ENCODE results near the gene TXNDC11.

TXNDC11 gene

GRCh38 chr16:11650641-11651591 lies 91.7 kb downstream of the TXNDC11 start:
- no peak for DNase-seq

GRCh38 chr16:11649276-11649675 lies 93.4 kb downstream of the TXNDC11 start:
- no peak for DNase-seq

GRCh38 chr16:11642765-11643116 lies 99.9 kb downstream of the TXNDC11 start:
- peak in 1 of 2 experiments; percentile 60 for DNase-seq

- DNase-seq: peak; percentile 49 to 80
Measured at GRCh38 chr16:11640987-11641817, 101.5 kb downstream of the TXNDC11 start.

GRCh38 chr16:11639925-11640899 lies 102.4 kb downstream of the TXNDC11 start:
- peak; percentile 91 to 96 for DNase-seq

GRCh38 chr16:11639008-11639562 lies 103.6 kb downstream of the TXNDC11 start:
- no peak for DNase-seq

- DNase-seq: no peak
Measured at GRCh38 chr16:11638140-11638539, 104.5 kb downstream of the TXNDC11 start.

- DNase-seq: no peak
Measured at GRCh38 chr16:11637320-11637719, 105.3 kb downstream of the TXNDC11 start.

GRCh38 chr16:11636172-11636721 lies 106.4 kb downstream of the TXNDC11 start:
- no peak for DNase-seq

- no peak for DNase-seq
Measured at GRCh38 chr16:11635679-11636171, 106.9 kb downstream of the TXNDC11 start.

- no peak for DNase-seq
Measured at GRCh38 chr16:11635113-11635652, 107.5 kb downstream of the TXNDC11 start.

- DNase-seq: no peak
Measured at GRCh38 chr16:11634312-11634711, 108.3 kb downstream of the TXNDC11 start.

GRCh38 chr16:11633113-11633512 lies 109.5 kb downstream of the TXNDC11 start:
- DNase-seq: no peak

- no peak for DNase-seq
Measured at GRCh38 chr16:11632455-11632939, 110.2 kb downstream of the TXNDC11 start.

- DNase-seq: no peak
Measured at GRCh38 chr16:11631214-11631613, 111.4 kb downstream of the TXNDC11 start.

GRCh38 chr16:11630768-11631056 lies 111.9 kb downstream of the TXNDC11 start:
- DNase-seq: no peak

- DNase-seq: no peak
Measured at GRCh38 chr16:11630046-11630767, 112.5 kb downstream of the TXNDC11 start.

Measured in NCI-H524 (cell line).